A549 (cell line): ENCODE results near the gene DNAH5. TPM values are rescaled to one million over a fixed set of nuclear protein-coding genes. Genes with fewer than 3 reads are reported as not detected.

Source experiments
- ATAC-seq, 2 experiments: fragments of 200-7000 bp in 1 of 2; fragments of >200 bp in 1 of 2; cut with Nextera tagmentation in 1 of 2; cut with Tn5 transposase in 1 of 2; 3 replicates each; pipeline versions ENCODE4 v1.8.0 to v1.9.1; 2018 to 2020; ENCODE audit warnings: mild to moderate bottlenecking in 1 of 2, moderate library complexity in 1 of 2
- CTCF ChIA-PET: fragments of 300-600 bp; sonication (Branson Sonifier 250); formaldehyde crosslinking; extraction: SDS; loops from one replicate; lab custom pipeline; 2021; ENCODE audit warnings: antibody characterized with exemption, inconsistent platforms; lab: Yijun Ruan, JAX
- POLR2A ChIA-PET: fragments of 350-600 bp; formaldehyde crosslinking; extraction: SDS; loops from one replicate; lab custom pipeline; 2021; ENCODE audit warnings: antibody characterized with exemption, inconsistent platforms; lab: Yijun Ruan, JAX
- DNase-seq, 2 experiments: peaks; one replicate each; pipeline versions ENCODE4 v3.0.0 to v3.0.0-alpha.2; 2011 to 2016; ENCODE audit warnings: low read depth in 1 of 2, low spot score in 1 of 2
- FAIRE-seq: peaks from 2 replicates; lab custom pipeline; 2011; peaks lifted over from hg19 to GRCh38; lab: Jason Lieb, UNC
- H3K27ac ChIP-seq, 2 experiments: fragments of >200 bp; sonication (Bioruptor Twin); formaldehyde crosslinking; 3 replicates each; pipeline ENCODE4 v1.5.1; 2016 to 2017
- H3K4me1 ChIP-seq: fragments of >200 bp; sonication (Bioruptor Twin); formaldehyde crosslinking; 3 replicates; pipeline ENCODE4 v1.6.1; 2016
- H3K4me2 ChIP-seq: fragments of >200 bp; sonication (Bioruptor Twin); formaldehyde crosslinking; 3 replicates; pipeline ENCODE4 v1.6.1; 2016
- H3K4me3 ChIP-seq: fragments of >200 bp; sonication (Bioruptor Twin); formaldehyde crosslinking; 3 replicates; pipeline ENCODE4 v1.5.1; 2016
- H3K9me3 ChIP-seq: fragments of >200 bp; sonication (Bioruptor Twin); formaldehyde crosslinking; 3 replicates; pipeline ENCODE4 v1.6.1; 2016
- CBX8 ChIP-seq: fragments of 200-600 bp; sonication (generic); IDR thresholded peaks from 2 replicates; pipeline ENCODE4 v1.6.1; 2016
- CHD2 ChIP-seq: fragments of 150-350 bp; IDR thresholded peaks from 2 replicates; pipeline ENCODE4 v1.6.1; 2014; ENCODE audit warnings: low read length; ENCODE audit not compliant: partially characterized antibody
- CHD4 ChIP-seq: fragments of 200-600 bp; sonication (generic); IDR thresholded peaks from 2 replicates; pipeline ENCODE4 v1.6.1; 2016; ENCODE audit warnings: antibody characterized with exemption, mild to moderate bottlenecking, borderline replicate concordance
- E2F6 ChIP-seq: IDR thresholded peaks from 2 replicates; pipeline ENCODE4 v1.6.1; 2012; ENCODE audit warnings: low read depth, borderline replicate concordance
- EHF ChIP-seq: fragments of 250-450 bp; sonication (Bioruptor Pico); IDR thresholded peaks from 2 replicates; pipeline ENCODE4 v1.5.0; 2020; ENCODE audit warnings: mild to moderate bottlenecking
- EHMT2 ChIP-seq: fragments of 200-600 bp; sonication (generic); IDR thresholded peaks from 2 replicates; pipeline ENCODE4 v1.6.1; 2016; ENCODE audit warnings: antibody characterized with exemption, low read depth, mild to moderate bottlenecking, moderate library complexity
- FOXS1 ChIP-seq: fragments of 250-450 bp; sonication (Bioruptor Pico); IDR thresholded peaks from 2 replicates; pipeline ENCODE4 v1.5.0; 2020; ENCODE audit warnings: mild to moderate bottlenecking, moderate library complexity
- HOXB5 ChIP-seq: fragments of 250-450 bp; sonication (Bioruptor Pico); IDR thresholded peaks from 2 replicates; pipeline ENCODE4 v1.5.0; 2020; ENCODE audit warnings: mild to moderate bottlenecking, moderate library complexity
- JUNB ChIP-seq: fragments of >200 bp; sonication (Bioruptor Twin); formaldehyde crosslinking; IDR thresholded peaks from 2 replicates; pipeline ENCODE4 v1.6.1; 2016
- MAX ChIP-seq: IDR thresholded peaks from 2 replicates; pipeline ENCODE4 v1.6.1; 2012
- MAZ ChIP-seq: fragments of 150-350 bp; IDR thresholded peaks from 2 replicates; pipeline ENCODE4 v1.6.1; 2014; ENCODE audit warnings: antibody characterized with exemption, low read depth, low read length, borderline replicate concordance
- PBX3 ChIP-seq: IDR thresholded peaks from 2 replicates; pipeline ENCODE4 v1.6.1; 2012
- PHF8 ChIP-seq: fragments of 200-600 bp; sonication (generic); IDR thresholded peaks from 2 replicates; pipeline ENCODE4 v1.6.1; 2016; ENCODE audit warnings: low read depth, mild to moderate bottlenecking, antibody characterized with exemption, moderate library complexity, borderline replicate concordance
- RAD21 ChIP-seq, 2 experiments: fragments of >200 bp in 1 of 2; sonication (Bioruptor Twin) in 1 of 2; formaldehyde crosslinking in 1 of 2; IDR thresholded peaks in 1 of 2; conservative IDR thresholded peaks in 1 of 2; 2 replicates in 1 of 2; 3 replicates in 1 of 2; pipeline ENCODE4 v1.6.1; 2012 to 2018; ENCODE audit warnings: inconsistent platforms in 1 of 2
- RARB ChIP-seq: fragments of 250-450 bp; sonication (Bioruptor Pico); IDR thresholded peaks from 2 replicates; pipeline ENCODE4 v1.8.0; 2021; ENCODE audit warnings: mild to moderate bottlenecking, moderate library complexity
- TP53 ChIP-seq: fragments of 250-450 bp; sonication (Bioruptor Pico); IDR thresholded peaks from 2 replicates; pipeline ENCODE4 v1.5.0; 2021; ENCODE audit warnings: mild to moderate bottlenecking, moderate library complexity
- WGBS: methylation state at CpG from one replicate; pipeline ENCODE4 v1.1.6; 2017; ENCODE audit errors: missing lambda C conversion rate; 5-methylcytosine and 5-hydroxymethylcytosine counted together
- polyA plus RNA-seq, 4 experiments: library from polyadenylated mRNA; depleted of rRNA in 3 of 4; stranded (reverse); fragments of >200 nt; fragmentation: RNase III in 1 of 4; extraction: RNeasy Plus Mini Kit Qiagen cat#74134 plus additional on column Dnase treatment in 1 of 4; gene quantifications; 2 replicates in 3 of 4; 3 replicates in 1 of 4; pipeline ENCODE4 v1.2.3, GENCODE V29; 2011 to 2017
- TF ChIP-seq, protein P1 (sequence below): fragments of 150-350 bp; IDR thresholded peaks from 2 replicates; pipeline ENCODE4 v1.6.1; 2014; ENCODE audit warnings: low read depth, mild to moderate bottlenecking, low read length
- TF ChIP-seq, protein P2 (sequence below): fragments of 250-450 bp; sonication (Bioruptor Pico); IDR thresholded peaks from 2 replicates; pipeline ENCODE4 v1.5.0; 2020; ENCODE audit warnings: low read depth, mild to moderate bottlenecking, moderate library complexity

DNAH5 gene
- polyA plus RNA-seq, 2 of the 4 experiments (the other 2 are of a cell fraction), result 0.15 to 1.0 TPM

- ATAC-seq, result no peak
- Histone ChIP-seq H3K4me2 (no peak overlapping the region), H3K9me3 (peaks cover 5% of the 10 kb centered on the region; the same call in 1 of the 3 replicates), H3K27ac (no peak overlapping the region), H3K4me1 (no peaks in the 10 kb centered on the region), H3K4me3 (no peak overlapping the region)
- WGBS, result 2% methylated on average over 2 of the region's 2 CpGs
- POLR2A ChIA-PET, result no interaction called here
- no peak for DNase-seq
- TF ChIP-seq PHF8, result no peak
- no peak for TF ChIP-seq MAX
- CTCF ChIA-PET, result interaction anchor here (0.6 to 1.4 kb wide), 2 partner anchors 13 to 653 kb away, joined by 4 read pairs; no protein-coding TSS in a partner anchor
- FAIRE-seq, result no peak
These were observed 10.4 kb downstream of the DNAH5 start for GRCh38 chr5:13934125-13934524.

- no peak overlapping the region for H3K4me3 ChIP-seq
- ATAC-seq, result no peak
- H3K9me3 ChIP-seq, result peaks cover 5% of the 10 kb centered on the region; the same call in 1 of the 3 replicates
- H3K4me1 ChIP-seq, result no peaks in the 10 kb centered on the region
- TF ChIP-seq CHD4, result no peak
- no peak for TF ChIP-seq RARB (CRISPR knock-in tag)
- TF ChIP-seq FOXS1 (CRISPR knock-in tag), result no peak
- TF ChIP-seq TP53, result no peak
- H3K4me2 ChIP-seq, result no peak overlapping the region
- ChIA-PET POLR2A (no interaction called here), CTCF (interaction anchor here (0.6 to 2.0 kb wide), 3 partner anchors 15 to 546 kb away, joined by 4 to 9 read pairs (median 4); no protein-coding TSS in a partner anchor)
- FAIRE-seq, result no peak
- no peak overlapping the region for H3K27ac ChIP-seq
- DNase-seq, result no peak
- 36% methylated on average over 3 of the region's 3 CpGs for WGBS
These were observed 11.9 kb downstream of the DNAH5 start for GRCh38 chr5:13932561-13932960.

GRCh38 chr5:13932011-13932410, 12.5 kb downstream of the DNAH5 start:
- no peak for TF ChIP-seq MAZ
- no peak for TF ChIP-seq E2F6
- TF ChIP-seq CBX8, result no peak
- TF ChIP-seq RAD21 (conservative IDR thresholded peaks at IDR 0.05 in 1 of 2, IDR thresholded peaks at IDR 0.05 in 1 of 2), result no peak
- no peak for TF ChIP-seq FOXS1 (CRISPR knock-in tag)
- TF ChIP-seq EHMT2, result no peak
- no peak for TF ChIP-seq TP53
- no peak for TF ChIP-seq CHD2
- TF ChIP-seq, protein P1, sequence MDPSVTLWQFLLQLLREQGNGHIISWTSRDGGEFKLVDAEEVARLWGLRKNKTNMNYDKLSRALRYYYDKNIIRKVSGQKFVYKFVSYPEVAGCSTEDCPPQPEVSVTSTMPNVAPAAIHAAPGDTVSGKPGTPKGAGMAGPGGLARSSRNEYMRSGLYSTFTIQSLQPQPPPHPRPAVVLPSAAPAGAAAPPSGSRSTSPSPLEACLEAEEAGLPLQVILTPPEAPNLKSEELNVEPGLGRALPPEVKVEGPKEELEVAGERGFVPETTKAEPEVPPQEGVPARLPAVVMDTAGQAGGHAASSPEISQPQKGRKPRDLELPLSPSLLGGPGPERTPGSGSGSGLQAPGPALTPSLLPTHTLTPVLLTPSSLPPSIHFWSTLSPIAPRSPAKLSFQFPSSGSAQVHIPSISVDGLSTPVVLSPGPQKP, result no peak
- no peak for TF ChIP-seq PBX3
- no peak for TF ChIP-seq MAX
- no peak for TF ChIP-seq JUNB
- no peak for TF ChIP-seq EHF (CRISPR knock-in tag)
- TF ChIP-seq, protein P2, sequence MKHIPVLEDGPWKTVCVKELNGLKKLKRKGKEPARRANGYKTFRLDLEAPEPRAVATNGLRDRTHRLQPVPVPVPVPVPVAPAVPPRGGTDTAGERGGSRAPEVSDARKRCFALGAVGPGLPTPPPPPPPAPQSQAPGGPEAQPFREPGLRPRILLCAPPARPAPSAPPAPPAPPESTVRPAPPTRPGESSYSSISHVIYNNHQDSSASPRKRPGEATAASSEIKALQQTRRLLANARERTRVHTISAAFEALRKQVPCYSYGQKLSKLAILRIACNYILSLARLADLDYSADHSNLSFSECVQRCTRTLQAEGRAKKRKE (CRISPR knock-in tag), result no peak
- TF ChIP-seq HOXB5 (CRISPR knock-in tag), result no peak
- TF ChIP-seq RARB (CRISPR knock-in tag), result no peak
- H3K4me3 ChIP-seq, result no peak overlapping the region
- ChIA-PET CTCF (interaction anchor here (1.4 to 2.0 kb wide), 2 partner anchors 29 to 453 kb away, joined by 3 to 4 read pairs; no protein-coding TSS in a partner anchor), POLR2A (no interaction called here)
- FAIRE-seq (no peak), DNase-seq (no peak), ATAC-seq (no peak)
- H3K9me3 ChIP-seq, result peaks cover 5% of the 10 kb centered on the region; the same call in 1 of the 3 replicates
- no peak overlapping the region for H3K27ac ChIP-seq
- no peak overlapping the region for H3K4me2 ChIP-seq
- no peaks in the 10 kb centered on the region for H3K4me1 ChIP-seq
